CD8-positive, alpha-beta memory T cell (primary cell): ENCODE measurements around the gene LDHB. TPM values are rescaled to one million over a fixed set of nuclear protein-coding genes. Genes with fewer than 3 reads are reported as not detected.
"Not testable (repeated sequence)": the region's sequence is repeated elsewhere in the genome, so short reads cannot be mapped to it uniquely, and the experiment has no call there.

Experiments
- CTCF ChIA-PET: fragments of 350-600 bp; sonication (Branson Sonifier 250); formaldehyde crosslinking; loops from one replicate; lab custom pipeline; 2021; ENCODE audit warnings: antibody characterized with exemption; lab: Charles Lee
- POLR2A ChIA-PET: fragments of 350-600 bp; sonication (Branson Sonifier 250); formaldehyde crosslinking; loops from one replicate; lab custom pipeline; 2021; ENCODE audit warnings: antibody characterized with exemption; lab: Charles Lee
- DNase-seq, 5 donors: peaks; one replicate each; pipeline versions ENCODE4 v3.0.0 to v3.0.0-alpha.2; 2020 to 2022; ENCODE audit warnings: mixed read lengths in 1 of 5
- H3K27ac ChIP-seq: one replicate; pipeline ENCODE4 v1.7.0; 2013; ENCODE audit warnings: low read depth, mild to moderate bottlenecking, low read length, moderate library complexity
- H3K27me3 ChIP-seq: 2 replicates; pipeline ENCODE4 v1.7.0; 2013; ENCODE audit warnings: low read length, mild to moderate bottlenecking; ENCODE audit not compliant: insufficient read depth, poor library complexity, severe bottlenecking
- H3K36me3 ChIP-seq: 2 replicates; pipeline ENCODE4 v1.7.0; 2013; ENCODE audit warnings: mild to moderate bottlenecking, low read length, moderate library complexity; ENCODE audit not compliant: insufficient read depth
- H3K4me1 ChIP-seq: 2 replicates; pipeline ENCODE4 v1.7.0; 2013; ENCODE audit warnings: mild to moderate bottlenecking, low read length, moderate library complexity; ENCODE audit not compliant: insufficient read depth
- H3K4me3 ChIP-seq: 2 replicates; pipeline ENCODE4 v1.7.0; 2013; ENCODE audit warnings: mild to moderate bottlenecking, low read length
- H3K9me3 ChIP-seq: 2 replicates; pipeline ENCODE4 v1.7.0; 2013; ENCODE audit warnings: mild to moderate bottlenecking, low read length
- H3K27ac Mint-ChIP-seq, 8 donors: one replicate each; pipeline ENCODE4 v1.8.0; 2020 to 2021; ENCODE audit warnings: mixed read lengths in 8 of 8, mild to moderate bottlenecking in 6 of 8, inconsistent platforms in 3 of 8, moderate library complexity in 3 of 8
- H3K27me3 Mint-ChIP-seq, 2 donors: one replicate each; pipeline ENCODE4 v1.8.0; 2020 to 2021; ENCODE audit warnings: mixed read lengths in 2 of 2, mild to moderate bottlenecking in 1 of 2, moderate library complexity in 1 of 2
- H3K36me3 Mint-ChIP-seq, 3 donors: one replicate each; pipeline ENCODE4 v1.8.0; 2020 to 2021; ENCODE audit warnings: mixed read lengths in 3 of 3, inconsistent platforms in 1 of 3, mild to moderate bottlenecking in 1 of 3
- H3K4me1 Mint-ChIP-seq, 3 donors: one replicate each; pipeline ENCODE4 v1.8.0; 2020 to 2021; ENCODE audit warnings: mixed read lengths in 3 of 3, inconsistent platforms in 1 of 3, mild to moderate bottlenecking in 1 of 3
- H3K4me3 Mint-ChIP-seq, 7 donors: one replicate each; pipeline ENCODE4 v1.8.0; 2020 to 2021; ENCODE audit warnings: mixed read lengths in 7 of 7, mild to moderate bottlenecking in 6 of 7, moderate library complexity in 4 of 7, inconsistent platforms in 2 of 7
- H3K9me3 Mint-ChIP-seq, 5 donors: one replicate each; pipeline ENCODE4 v1.8.0; 2020 to 2022; ENCODE audit warnings: mixed read lengths in 5 of 5, mild to moderate bottlenecking in 3 of 5, moderate library complexity in 2 of 5, inconsistent platforms in 1 of 5
- polyA plus RNA-seq: library from polyadenylated mRNA; unstranded; fragments of 300-500 nt; fragmentation: Illumina TruSeq; gene quantifications from one replicate; pipeline ENCODE4 v1.2.3, GENCODE V29; 2021
- total RNA-seq, 2 experiments: library from RNA; stranded (reverse); gene quantifications; one replicate each; pipeline ENCODE4 v1.2.3, GENCODE V29; 2021

Gene LDHB
- total and polyA plus RNA-seq, 3 experiments from 2014 or later, result 1,224 to 1,721 (median 1,700) TPM

DNA sequence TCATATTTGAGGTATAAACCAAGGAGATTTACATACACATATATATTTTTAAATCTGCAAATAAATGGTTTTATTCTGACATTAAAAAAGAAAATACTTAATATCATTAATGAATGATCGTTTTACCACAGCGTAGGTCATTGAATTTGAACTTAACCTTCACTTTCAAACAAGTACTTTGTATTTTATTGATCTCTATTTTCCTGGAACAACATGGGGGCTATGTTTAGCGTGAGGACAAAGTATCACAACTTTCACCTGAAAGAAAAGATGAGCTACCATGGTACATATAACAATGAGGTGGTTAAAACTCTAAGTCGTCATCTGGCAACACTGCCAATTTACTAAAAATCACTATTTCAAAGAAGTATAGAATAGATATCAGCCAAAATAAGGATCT, 59.0 kb downstream of the LDHB start:
- no peaks in the 10 kb centered on the region for H3K9me3 ChIP-seq
- CTCF ChIA-PET, result no interaction called here
- no peak overlapping the region for H3K27ac ChIP-seq

GRCh38 chr12:21595356-21595755, 62.3 kb downstream of the LDHB start:
- H3K9me3 Mint-ChIP-seq, result peaks cover 4 to 23% (median 19%) of the 10 kb centered on the region in 5 donors
- H3K27me3 Mint-ChIP-seq, H3K4me1 Mint-ChIP-seq, H3K4me3 Mint-ChIP-seq, H3K4me1 ChIP-seq, H3K9me3 ChIP-seq, DNase-seq, H3K27ac ChIP-seq, H3K27ac Mint-ChIP-seq, H3K4me3 ChIP-seq, CTCF ChIA-PET, POLR2A ChIA-PET, H3K27me3 ChIP-seq, H3K36me3 ChIP-seq: not testable (repeated sequence)
- H3K36me3 Mint-ChIP-seq, result peaks cover 0 to 22% (median 0%) of the 10 kb centered on the region in 3 donors

More for the DNA sequence above, 59.0 kb downstream of the LDHB start:
- DNase-seq, result no peak
- Histone ChIP-seq H3K36me3 (no peaks in the 10 kb centered on the region), H3K4me1 (no peaks in the 10 kb centered on the region), H3K4me3 (no peak overlapping the region), H3K27me3 (no peaks in the 10 kb centered on the region)
- POLR2A ChIA-PET, result no interaction called here
- Mint-ChIP-seq H3K27me3 (peaks cover 0 to 2% of the 10 kb centered on the region in 2 donors), H3K4me1 (no peaks in the 10 kb centered on the region), H3K9me3 (no peaks in the 10 kb centered on the region), H3K4me3 (no peak overlapping the region), H3K27ac (no peak overlapping the region), H3K36me3 (no peaks in the 10 kb centered on the region)

- Mint-ChIP-seq H3K27ac (no peak overlapping the region), H3K4me1 (no peaks in the 10 kb centered on the region), H3K27me3 (peaks cover 9 to 25% of the 10 kb centered on the region in 2 donors), H3K4me3 (no peak overlapping the region), H3K36me3 (peaks cover 0 to 20% (median 2%) of the 10 kb centered on the region in 3 donors), H3K9me3 (peaks cover 0 to 4% (median 3%) of the 10 kb centered on the region in 5 donors)
- Histone ChIP-seq H3K9me3 (no peaks in the 10 kb centered on the region), H3K27me3 (no peaks in the 10 kb centered on the region), H3K4me3 (no peak overlapping the region), H3K36me3 (no peaks in the 10 kb centered on the region), H3K4me1 (no peaks in the 10 kb centered on the region), H3K27ac (no peak overlapping the region)
- POLR2A ChIA-PET, result no interaction called here
- DNase-seq, result no peak
- CTCF ChIA-PET, result no interaction called here
Measured at GRCh38 chr12:21585485-21585884, 72.2 kb downstream of the LDHB start.

Other genes with a start within 250 kb of the LDHB start
- 10 to 100 TPM; 26.6 to 29.3 TPM for gene PYROXD1, start 220.2 kb downstream of the LDHB start, total RNA-seq
- gene PYROXD1, start 220.2 kb downstream of the LDHB start, polyA plus RNA-seq, result 25.0 TPM
- gene RECQL, start 156.2 kb downstream of the LDHB start, total RNA-seq, result 100 to 1,000 TPM in 1 of 2 experiments, 10 to 100 TPM in 1; 95.1 to 101 TPM
- gene RECQL, start 156.2 kb downstream of the LDHB start, polyA plus RNA-seq, result 87.3 TPM
- gene GOLT1B, start 156.1 kb downstream of the LDHB start, total RNA-seq, result 10 to 100 TPM; 48.1 to 52.3 TPM
- 25.8 TPM for gene GOLT1B, start 156.1 kb downstream of the LDHB start, polyA plus RNA-seq
- gene SPX, start 131.5 kb downstream of the LDHB start, total RNA-seq, result under 1 TPM; 0.28 to 0.64 TPM
- gene SPX, start 131.5 kb downstream of the LDHB start, polyA plus RNA-seq, result not detected
- not detected for gene GYS2, start 53.0 kb downstream of the LDHB start, total RNA-seq
- gene GYS2, start 53.0 kb downstream of the LDHB start, polyA plus RNA-seq, result not detected
- gene KCNJ8, start 116.9 kb upstream of the LDHB start, total RNA-seq, result not detected
- not detected for gene KCNJ8, start 116.9 kb upstream of the LDHB start, polyA plus RNA-seq